HG03469 (cell line): ENCODE data around the gene CAND2.
A peak's percentile ranks its signal among the peaks of the same experiment; 100 is the strongest.
"Not testable (repeated sequence)": the region's sequence is repeated elsewhere in the genome, so short reads cannot be mapped to it uniquely, and the experiment has no call there.

Source experiments
- ATAC-seq: cut with Tn5 transposase; IDR thresholded peaks from one replicate; pipeline ENCODE4 v1.9.1; 2021; ENCODE audit warnings: mild to moderate bottlenecking, moderate library complexity, moderate number of reproducible peaks; ENCODE audit not compliant: unreplicated experiment

Gene CAND2

GRCh38 chr3:12852201-12852600, 55.7 kb downstream of the CAND2 start:
- ATAC-seq, result no peak

- ATAC-seq, result not testable (repeated sequence)
Observed at GRCh38 chr3:12853847-12854246, 57.4 kb downstream of the CAND2 start.

- no peak for ATAC-seq
Observed at GRCh38 chr3:12854565-12854964, 58.1 kb downstream of the CAND2 start.

- ATAC-seq, result no peak
Observed at GRCh38 chr3:12856626-12857025, 60.1 kb downstream of the CAND2 start.

GRCh38 chr3:12859840-12860239, 63.4 kb downstream of the CAND2 start:
- ATAC-seq, result no peak

- ATAC-seq, result no peak
Observed at GRCh38 chr3:12861611-12862010, 65.1 kb downstream of the CAND2 start.

GRCh38 chr3:12862387-12862786, 65.9 kb downstream of the CAND2 start:
- ATAC-seq, result no peak

- no peak for ATAC-seq
Observed at GRCh38 chr3:12865271-12865670, 68.8 kb downstream of the CAND2 start.

GRCh38 chr3:12866836-12867235, 70.4 kb downstream of the CAND2 start:
- ATAC-seq, result no peak

- peak; percentile 51 for ATAC-seq
Observed at GRCh38 chr3:12868039-12869034, 71.9 kb downstream of the CAND2 start.

GRCh38 chr3:12869035-12869621, 72.6 kb downstream of the CAND2 start:
- no peak for ATAC-seq

- ATAC-seq, result no peak
Observed at GRCh38 chr3:12870942-12871341, 74.5 kb downstream of the CAND2 start.

GRCh38 chr3:12871404-12871983, 75.0 kb downstream of the CAND2 start:
- no peak for ATAC-seq

- ATAC-seq, result no peak
Observed at GRCh38 chr3:12875857-12876836, 79.7 kb downstream of the CAND2 start.

GRCh38 chr3:12877040-12877439, 80.6 kb downstream of the CAND2 start:
- ATAC-seq, result no peak

- no peak for ATAC-seq
Observed at GRCh38 chr3:12878141-12878574, 81.7 kb downstream of the CAND2 start.

- not testable (repeated sequence) for ATAC-seq
Observed at GRCh38 chr3:12878758-12879157, 82.3 kb downstream of the CAND2 start.

GRCh38 chr3:12879191-12879815, 82.8 kb downstream of the CAND2 start:
- ATAC-seq, result no peak

GRCh38 chr3:12881858-12882257, 85.4 kb downstream of the CAND2 start:
- not testable (repeated sequence) for ATAC-seq
